Right lobe of liver (tissue), 4 donors: ENCODE results near the gene TENM4.

ENCODE experiments used
- POLR2A ChIP-seq: fragments of 450-650 bp; IDR thresholded peaks from one replicate; pipeline ENCODE4 v1.6.1; 2017; ENCODE audit warnings: antibody characterized with exemption, mild to moderate bottlenecking
- TF ChIP-seq, protein P1 (sequence below), 4 donors: fragments of 200-600 bp in 3 of 4; fragments of 450-650 bp in 1 of 4; IDR thresholded peaks; one replicate each; pipeline versions ENCODE4 v1.5.1 to v1.8.0; 2016 to 2022; ENCODE audit warnings: antibody characterized with exemption in 4 of 4, mild to moderate bottlenecking in 2 of 4
- donor health status: DM: no; HTN: no; CAD: no.
- donor health status: DM: no; HTN: no; CAD: no.
- donor health status: DM: no; HTN: yes; CAD: no.

DNA sequence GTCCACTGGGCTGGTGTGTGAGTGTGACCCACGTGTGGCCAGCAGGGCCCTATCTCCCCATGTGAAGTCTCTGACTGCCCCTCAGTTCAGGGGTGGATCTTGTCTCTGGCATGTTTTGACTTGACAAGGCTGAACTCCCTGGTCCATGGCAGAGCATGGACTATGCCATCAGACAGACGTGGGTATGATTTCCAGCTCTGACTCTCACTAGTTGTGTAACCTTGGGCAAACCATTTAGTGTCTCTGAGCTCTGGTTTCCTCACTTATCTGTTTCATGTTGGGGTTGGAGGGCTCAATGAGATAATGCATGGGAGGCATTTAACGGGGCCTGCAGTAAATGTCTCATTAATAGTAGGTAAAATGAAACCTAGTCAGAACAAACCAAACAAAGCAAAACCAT is 611.7 kb downstream of the TENM4 start:
- TF ChIP-seq, protein P1, sequence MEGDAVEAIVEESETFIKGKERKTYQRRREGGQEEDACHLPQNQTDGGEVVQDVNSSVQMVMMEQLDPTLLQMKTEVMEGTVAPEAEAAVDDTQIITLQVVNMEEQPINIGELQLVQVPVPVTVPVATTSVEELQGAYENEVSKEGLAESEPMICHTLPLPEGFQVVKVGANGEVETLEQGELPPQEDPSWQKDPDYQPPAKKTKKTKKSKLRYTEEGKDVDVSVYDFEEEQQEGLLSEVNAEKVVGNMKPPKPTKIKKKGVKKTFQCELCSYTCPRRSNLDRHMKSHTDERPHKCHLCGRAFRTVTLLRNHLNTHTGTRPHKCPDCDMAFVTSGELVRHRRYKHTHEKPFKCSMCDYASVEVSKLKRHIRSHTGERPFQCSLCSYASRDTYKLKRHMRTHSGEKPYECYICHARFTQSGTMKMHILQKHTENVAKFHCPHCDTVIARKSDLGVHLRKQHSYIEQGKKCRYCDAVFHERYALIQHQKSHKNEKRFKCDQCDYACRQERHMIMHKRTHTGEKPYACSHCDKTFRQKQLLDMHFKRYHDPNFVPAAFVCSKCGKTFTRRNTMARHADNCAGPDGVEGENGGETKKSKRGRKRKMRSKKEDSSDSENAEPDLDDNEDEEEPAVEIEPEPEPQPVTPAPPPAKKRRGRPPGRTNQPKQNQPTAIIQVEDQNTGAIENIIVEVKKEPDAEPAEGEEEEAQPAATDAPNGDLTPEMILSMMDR (IDR thresholded peaks at IDR 0.05) = no peak
- TF ChIP-seq POLR2A = no peak
